Measurements from ENCODE around the gene COL5A1.

COL5A1 gene

GRCh38 chr9:134626571-134627416 is 14.8 kb upstream of the COL5A1 start:
- DNase-seq = no peak

DNA sequence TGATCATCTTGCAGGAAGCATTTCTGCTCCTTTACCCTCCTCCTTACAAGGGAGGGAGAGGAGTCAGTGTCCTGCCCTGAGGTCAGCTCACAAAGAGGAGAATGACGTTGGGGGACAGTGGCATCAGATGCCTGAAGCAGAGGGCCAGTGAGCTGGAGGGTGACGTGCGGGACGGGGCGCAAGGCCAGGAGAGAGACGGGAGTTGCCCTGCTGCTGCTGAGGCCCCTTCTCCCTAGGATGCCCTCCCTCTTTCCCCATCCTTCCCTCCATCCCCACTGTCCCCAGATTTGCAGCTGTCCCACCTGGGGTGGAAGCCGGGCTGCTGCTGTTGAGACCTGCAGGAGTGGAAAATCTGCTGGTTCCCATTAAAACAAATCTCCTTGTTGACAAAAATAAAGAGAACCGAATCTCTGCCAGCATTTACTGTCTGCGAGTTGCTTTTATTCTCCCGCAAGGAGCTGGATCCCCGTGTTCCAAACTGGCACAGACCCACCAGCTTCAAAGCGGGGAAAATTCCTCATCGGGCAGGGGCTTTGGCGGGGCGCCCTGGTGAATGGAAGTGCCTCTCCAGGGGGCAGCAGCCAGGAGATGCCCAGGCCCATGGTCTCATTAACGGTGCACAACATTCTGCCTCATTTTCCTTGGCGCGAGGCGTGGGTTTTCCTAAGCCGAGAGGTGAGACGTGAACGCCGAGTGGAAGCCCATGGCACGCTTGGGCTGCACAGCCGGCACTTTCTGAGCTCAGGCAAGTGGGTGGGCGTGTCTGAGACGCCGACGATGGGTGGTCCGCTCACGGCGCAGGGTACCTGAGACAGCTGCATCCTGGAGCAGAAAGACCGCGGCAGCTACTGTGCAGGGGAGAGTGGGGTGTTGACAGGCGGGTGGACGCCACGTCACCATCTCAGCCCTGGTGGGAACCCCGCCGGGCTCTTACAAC is 13.9 kb upstream of the COL5A1 start:
- DNase-seq = no peak

- no peak for DNase-seq
Measured at GRCh38 chr9:134628354-134628736, 13.3 kb upstream of the COL5A1 start.

GRCh38 chr9:134629061-134629585 is 12.5 kb upstream of the COL5A1 start:
- no peak for DNase-seq

DNA sequence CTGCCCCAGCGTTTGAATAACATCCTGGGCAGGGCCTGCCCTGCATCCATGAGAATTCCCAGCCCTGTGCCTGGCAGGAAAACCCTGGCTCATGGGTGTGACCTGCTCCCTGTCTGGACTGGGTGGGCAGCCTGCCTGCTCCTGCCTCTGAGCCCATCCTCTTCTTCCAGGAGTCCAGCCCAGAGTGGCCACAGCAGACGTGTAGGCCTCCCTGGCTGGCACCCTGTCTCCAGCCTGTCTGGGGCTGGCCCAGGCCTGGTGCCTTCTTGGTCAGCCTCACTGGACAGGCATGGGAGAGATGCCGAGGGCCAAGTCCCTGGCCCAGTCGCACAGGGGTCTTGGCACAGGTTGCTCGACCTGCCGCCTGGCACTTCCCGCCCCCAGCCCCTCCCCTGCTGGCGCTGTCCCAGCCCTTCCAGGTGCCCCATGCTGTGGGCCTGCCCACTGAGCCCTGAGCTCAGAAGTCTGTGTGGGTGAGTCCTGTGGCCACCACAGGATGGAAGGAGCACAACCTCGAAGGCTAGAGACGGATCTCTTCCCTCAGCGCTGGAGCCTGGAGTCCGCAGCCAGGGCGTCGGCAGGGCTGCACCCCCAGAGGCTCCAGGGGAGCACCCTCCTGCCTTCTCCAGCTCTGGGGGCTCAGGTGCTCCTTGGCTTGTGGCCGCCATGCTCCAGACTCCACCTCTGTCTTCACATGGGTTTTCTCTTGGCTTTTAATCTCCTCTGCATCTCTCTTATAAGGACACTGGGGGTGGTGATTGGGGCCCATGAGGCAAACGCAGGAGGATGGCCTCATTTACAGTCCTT is 11.8 kb upstream of the COL5A1 start:
- DNase-seq = no peak

- no peak for DNase-seq
Measured at GRCh38 chr9:134630393-134630790, 11.2 kb upstream of the COL5A1 start.

DNA sequence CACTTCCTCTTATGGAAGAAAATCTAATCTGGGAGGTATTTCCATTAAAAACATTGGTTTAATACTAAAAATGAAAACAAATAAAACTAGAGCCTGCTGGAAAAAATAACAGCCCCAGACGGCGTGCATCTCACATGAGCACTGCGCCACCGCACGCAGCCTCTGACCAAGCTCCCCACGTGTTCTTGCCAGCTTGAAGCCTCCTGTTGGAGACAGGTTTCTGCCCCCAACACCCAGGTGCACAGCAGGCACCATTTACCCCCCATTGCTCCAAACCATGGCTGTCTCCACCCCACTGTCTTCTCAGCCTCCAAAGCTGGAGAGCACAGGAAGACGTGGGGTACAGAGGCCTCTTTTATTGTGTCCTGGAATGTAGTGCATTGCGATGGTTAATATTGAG is 10.7 kb upstream of the COL5A1 start:
- no peak for DNase-seq

DNA sequence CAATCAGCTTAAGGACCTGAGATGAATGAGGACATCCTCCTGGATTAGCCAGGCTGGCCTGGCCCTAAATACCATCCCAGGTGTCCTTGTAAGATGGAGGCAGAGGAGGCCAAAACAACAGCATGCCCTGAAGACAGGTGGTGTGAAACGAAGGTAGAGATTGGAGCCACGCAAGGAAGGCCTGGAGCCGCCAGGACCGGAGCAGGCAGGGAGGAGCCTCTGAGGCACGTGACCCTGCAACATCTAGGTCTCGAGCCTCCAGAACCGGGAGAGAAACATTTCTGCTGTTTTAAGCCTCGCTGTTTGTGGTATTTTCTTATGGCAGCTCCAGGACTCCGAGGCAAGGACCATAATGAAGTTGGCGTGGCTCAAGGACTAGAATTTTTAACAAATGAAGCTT is 9.7 kb upstream of the COL5A1 start:
- DNase-seq = no peak

DNA sequence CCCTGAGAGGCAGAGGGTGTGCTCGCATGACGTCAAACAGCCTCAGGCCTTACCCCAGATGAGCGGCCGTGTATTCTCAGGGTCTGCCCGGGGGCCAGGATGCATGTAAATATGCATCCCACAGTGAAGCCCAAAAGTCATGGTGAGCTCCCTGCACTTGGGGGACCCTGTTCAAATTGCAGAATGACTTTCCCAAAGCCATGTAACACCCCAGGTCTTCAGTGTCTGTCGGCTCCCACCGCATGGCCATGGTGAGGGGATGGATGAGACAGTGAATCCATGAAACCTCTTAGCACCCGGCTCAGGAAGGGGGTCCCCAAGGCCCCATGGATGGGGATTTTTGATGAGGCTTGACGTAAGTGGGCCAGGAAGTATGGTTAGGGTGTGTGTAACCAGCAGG is 9.3 kb upstream of the COL5A1 start:
- DNase-seq = no peak

- DNase-seq = no peak
Measured at GRCh38 chr9:134633362-134634142, 8.1 kb upstream of the COL5A1 start.

GRCh38 chr9:134634176-134634575 is 7.4 kb upstream of the COL5A1 start:
- no peak for DNase-seq

DNA sequence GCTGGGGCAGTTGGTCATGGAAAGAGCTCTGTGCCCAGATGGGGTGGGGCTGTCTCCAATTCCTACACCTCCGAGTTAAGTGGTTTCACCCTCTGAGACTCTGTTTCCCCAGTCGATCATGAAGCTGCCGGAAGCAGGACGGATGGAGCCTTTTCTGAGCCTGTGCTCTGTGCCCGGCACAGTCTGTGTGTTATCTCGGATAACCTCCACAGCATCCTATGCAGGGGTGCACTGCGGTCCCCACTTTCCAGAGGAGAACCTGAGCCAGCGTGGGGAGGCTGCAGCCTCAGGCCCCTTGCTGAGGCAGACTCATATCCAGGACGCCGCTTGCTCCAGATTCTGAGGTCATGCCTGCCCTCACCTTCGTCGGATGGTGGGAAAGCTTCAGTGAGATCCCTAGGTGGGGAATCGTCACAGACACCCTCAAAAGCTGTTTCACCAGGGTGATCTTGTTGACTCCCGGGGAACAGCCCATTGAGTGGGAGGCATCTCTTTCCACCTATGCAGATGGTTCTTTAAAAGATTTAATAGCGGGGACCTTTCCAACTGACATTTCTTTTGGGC is 6.9 kb upstream of the COL5A1 start:
- no peak for DNase-seq

DNA sequence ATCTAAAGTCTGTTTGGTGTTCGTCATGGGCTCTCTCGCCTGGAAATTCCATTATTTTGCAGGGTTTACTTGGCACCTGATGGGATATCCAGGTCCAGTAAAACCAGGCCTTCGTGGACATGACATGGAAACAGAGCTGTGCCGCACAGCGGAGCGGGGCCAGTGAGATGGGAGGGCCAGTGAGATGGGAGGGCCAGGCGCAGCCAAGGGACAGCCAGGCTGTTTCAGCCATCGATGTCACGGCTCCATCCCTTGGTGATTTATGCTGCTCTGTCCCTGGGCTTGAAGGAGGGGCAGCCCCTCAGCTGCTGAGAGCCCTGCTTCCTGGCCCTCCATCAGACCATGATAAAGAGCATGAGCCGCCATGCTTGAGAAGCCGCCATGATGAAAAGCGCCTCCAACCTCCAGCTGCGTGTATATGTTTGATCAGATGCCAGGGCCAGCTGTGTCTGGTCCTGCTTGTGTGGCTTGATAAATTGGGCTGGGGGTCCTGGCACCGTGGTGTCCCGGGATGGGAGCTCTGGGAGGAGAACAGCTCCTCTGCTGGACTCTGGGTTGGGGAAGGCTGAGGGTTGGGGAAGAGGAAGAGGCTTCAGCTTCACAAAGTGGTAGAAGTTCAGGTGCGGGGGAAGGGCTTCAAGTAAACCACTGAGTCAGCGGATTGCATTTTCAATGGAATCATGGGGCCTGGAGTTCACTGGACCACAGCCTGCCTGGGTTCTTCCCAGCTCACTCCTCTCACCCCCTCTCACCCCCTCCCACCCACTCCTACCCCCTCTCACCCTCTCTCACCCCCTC is 6.1 kb upstream of the COL5A1 start:
- DNase-seq = no peak

DNA sequence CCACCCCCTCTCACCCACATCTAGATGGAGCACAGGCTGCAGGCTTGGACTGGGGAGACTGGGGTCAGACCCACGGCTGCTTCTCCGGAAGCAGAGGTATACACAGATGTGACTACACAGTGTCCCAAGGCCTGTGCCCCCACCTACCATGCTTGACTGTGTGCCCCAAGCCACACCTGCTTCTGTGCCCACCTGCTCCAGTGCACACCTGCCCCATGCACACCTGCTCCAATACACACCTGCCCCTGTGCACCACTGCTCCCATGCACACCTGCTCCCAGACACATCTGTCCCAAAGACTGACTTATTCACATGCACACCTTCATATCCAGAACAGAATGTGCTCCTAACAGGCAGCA is 5.5 kb upstream of the COL5A1 start:
- DNase-seq = no peak

GRCh38 chr9:134637241-134637640 is 4.4 kb upstream of the COL5A1 start:
- no peak for DNase-seq

DNA sequence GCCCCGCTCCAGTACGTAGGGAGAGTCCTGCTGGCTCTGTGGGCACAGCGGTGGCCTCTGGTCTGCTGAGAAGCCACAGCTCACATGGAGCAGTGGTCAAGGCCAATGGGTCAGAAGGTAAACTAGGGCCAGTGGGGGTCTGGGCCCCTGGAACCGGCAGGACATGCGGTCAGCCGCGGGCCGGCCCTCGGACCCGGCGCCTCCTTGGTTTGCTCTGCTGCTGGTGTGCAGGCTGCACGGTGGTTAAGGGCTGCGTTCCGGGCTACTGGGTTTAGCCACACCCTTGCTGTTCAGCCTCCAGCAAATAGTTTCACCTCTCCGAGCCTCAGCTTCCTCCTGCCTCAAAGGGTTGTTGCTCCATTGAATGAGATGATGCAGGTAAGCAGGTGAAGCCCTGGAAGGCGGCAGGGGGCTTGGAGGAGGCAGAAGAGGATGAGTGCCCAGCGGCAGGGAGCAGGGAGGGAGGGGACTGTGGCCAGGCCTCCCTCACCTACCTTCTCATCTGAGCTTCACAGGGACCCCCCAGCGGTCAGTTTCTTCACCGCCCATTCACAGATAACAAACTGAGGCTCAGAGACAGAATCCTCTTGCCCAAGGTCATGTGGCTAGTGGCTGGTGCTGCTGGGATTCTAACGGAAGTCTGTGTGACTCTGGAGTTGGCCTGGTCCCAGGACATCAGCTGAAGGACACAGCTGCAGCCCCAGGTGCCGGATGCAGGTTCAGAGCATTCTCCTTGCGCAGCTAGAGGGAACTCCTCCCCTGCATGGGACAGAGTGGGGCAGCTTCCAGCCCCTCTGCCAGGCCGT is 3.7 kb upstream of the COL5A1 start:
- DNase-seq = no peak

DNA sequence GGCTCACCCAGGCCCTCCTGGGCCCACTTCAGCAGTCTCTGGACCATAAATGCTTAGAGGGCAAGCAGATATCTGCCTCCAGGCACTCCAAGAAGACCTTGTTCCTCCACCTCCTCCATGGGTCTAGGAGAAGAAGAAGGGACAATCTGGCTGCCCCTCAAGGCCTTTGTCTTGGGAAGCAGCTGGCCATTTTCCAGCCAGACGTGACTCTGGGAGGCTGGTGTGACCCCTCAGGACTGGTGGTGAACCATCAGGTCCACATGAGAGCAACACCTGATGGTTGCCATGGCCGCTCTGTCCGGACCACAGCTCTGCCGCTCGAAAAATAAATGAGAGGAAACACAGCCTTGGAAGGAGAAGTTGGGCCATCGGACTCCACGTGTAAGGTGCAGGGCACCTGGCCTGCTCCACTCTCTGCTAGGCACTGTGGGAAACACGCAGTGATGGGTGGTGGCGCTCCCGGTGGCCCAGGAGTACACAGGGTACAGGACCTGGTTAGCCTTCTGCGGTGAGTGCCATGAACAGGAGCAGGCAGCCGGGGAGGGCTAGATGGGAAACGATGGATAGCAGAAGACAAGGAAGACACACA is 3.0 kb upstream of the COL5A1 start:
- DNase-seq = no peak

DNA sequence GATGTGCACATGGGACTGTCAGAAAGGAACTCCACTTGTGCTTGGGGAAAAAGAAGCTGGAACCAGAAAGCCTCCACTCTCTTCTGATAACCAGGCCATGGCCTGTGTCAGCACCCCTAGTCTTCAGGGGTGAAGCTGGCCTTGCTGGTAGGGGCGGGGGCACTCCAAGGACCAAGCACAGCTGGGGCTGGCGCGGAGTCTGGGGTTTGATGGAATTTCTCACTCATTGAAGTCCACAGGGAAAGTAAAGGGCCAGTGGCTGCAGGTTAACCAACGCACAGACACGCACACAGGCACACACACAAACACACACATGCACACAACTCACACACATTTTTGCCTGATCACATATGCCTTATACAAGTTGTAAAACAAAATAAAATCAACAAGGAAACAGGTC is 1.6 kb upstream of the COL5A1 start:
- no peak for DNase-seq

GRCh38 chr9:134640506-134641172 is 964 bp upstream of the COL5A1 start:
- DNase-seq = peak; percentile 45

Measured in eye (tissue), 1 donor.